GM23248 (cell line): Measurements from ENCODE around the gene KIZ. TPM values are rescaled to one million over a fixed set of nuclear protein-coding genes. Genes with fewer than 3 reads are reported as not detected.

ENCODE experiments used
- DNase-seq: peaks from one replicate; pipeline ENCODE4 v3.0.0-alpha.2; 2015
- H2AFZ ChIP-seq: fragments of 200-600 bp; sonication (generic); 2 replicates; pipeline ENCODE4 v1.6.1; 2016; ENCODE audit warnings: antibody characterized with exemption
- H3F3A ChIP-seq: fragments of 200-600 bp; sonication (generic); 2 replicates; pipeline ENCODE4 v1.6.1; 2016; ENCODE audit warnings: mild to moderate bottlenecking, antibody characterized with exemption, mixed run types; ENCODE audit not compliant: insufficient read depth
- H3K27ac ChIP-seq: fragments of 200-600 bp; sonication (generic); 2 replicates; pipeline ENCODE4 v1.5.1; 2016; ENCODE audit warnings: mild to moderate bottlenecking
- H3K27me3 ChIP-seq: fragments of 200-600 bp; sonication (generic); replicated peaks from 2 replicates; pipeline ENCODE4 v1.6.1; 2016; ENCODE audit warnings: mild to moderate bottlenecking; ENCODE audit not compliant: insufficient read depth
- H3K36me3 ChIP-seq: fragments of 200-600 bp; sonication (generic); 2 replicates; pipeline ENCODE4 v1.6.1; 2016; ENCODE audit warnings: low read depth, mild to moderate bottlenecking
- H3K4me1 ChIP-seq: fragments of 200-600 bp; sonication (generic); 2 replicates; pipeline ENCODE4 v1.6.1; 2016; ENCODE audit warnings: mild to moderate bottlenecking; ENCODE audit not compliant: insufficient read depth
- H3K4me2 ChIP-seq: fragments of 200-600 bp; sonication (generic); one replicate; pipeline ENCODE4 v1.6.1; 2016; ENCODE audit warnings: mild to moderate bottlenecking; ENCODE audit not compliant: unreplicated experiment
- H3K4me3 ChIP-seq: fragments of 200-600 bp; sonication (generic); 2 replicates; pipeline ENCODE4 v1.5.1; 2016; ENCODE audit warnings: mild to moderate bottlenecking
- H3K79me2 ChIP-seq: fragments of 200-600 bp; sonication (generic); 2 replicates; pipeline ENCODE4 v1.6.1; 2016; ENCODE audit warnings: mild to moderate bottlenecking; ENCODE audit not compliant: insufficient read depth
- H3K9ac ChIP-seq: fragments of 200-600 bp; sonication (generic); 2 replicates; pipeline ENCODE4 v1.6.1; 2016; ENCODE audit warnings: mild to moderate bottlenecking
- H3K9me2 ChIP-seq: fragments of 200-600 bp; sonication (generic); 2 replicates; pipeline ENCODE4 v1.6.1; 2016; ENCODE audit warnings: mixed run types, mild to moderate bottlenecking, moderate library complexity; ENCODE audit not compliant: insufficient read depth
- H3K9me3 ChIP-seq: fragments of 200-600 bp; sonication (generic); one replicate; pipeline ENCODE4 v1.6.1; 2017; ENCODE audit warnings: low read depth
- H4K20me1 ChIP-seq: fragments of 200-600 bp; sonication (generic); 2 replicates; pipeline ENCODE4 v1.6.0; 2016; ENCODE audit not compliant: insufficient read depth
- EZH2 ChIP-seq: fragments of 200-600 bp; sonication (generic); IDR thresholded peaks from 2 replicates; pipeline ENCODE4 v1.6.1; 2018; ENCODE audit warnings: antibody characterized with exemption, mild to moderate bottlenecking; ENCODE audit not compliant: insufficient read depth, poor library complexity, severe bottlenecking
- EZH2phosphoT487 ChIP-seq: fragments of 200-600 bp; sonication (generic); IDR thresholded peaks from 2 replicates; pipeline ENCODE4 v1.6.1; 2018; ENCODE audit warnings: antibody characterized with exemption, moderate library complexity, mild to moderate bottlenecking, low read depth; ENCODE audit not compliant: insufficient read depth
- WGBS, 2 experiments: methylation state at CpG; one replicate each; pipeline ENCODE4 v1.1.6; 2015 to 2017; ENCODE audit warnings: low lambda C conversion rate in 2 of 2, low coverage in 1 of 2; ENCODE audit errors: missing lambda C conversion rate in 2 of 2; 5-methylcytosine and 5-hydroxymethylcytosine counted together
- in situ Hi-C: fragments of 300-500 bp; cut with MboI; formaldehyde crosslinking; loops from 2 replicates; pipeline ENCODE4 v1.15.0; 2020
- polyA plus RNA-seq: library from polyadenylated mRNA; unstranded; fragments of >200 nt; fragmentation: Nextera tagmentation; extraction: Ambion mirVana; gene quantifications from 2 replicates; pipeline ENCODE4 v1.2.1, GENCODE V29; 2016
- total RNA-seq: library from RNA; depleted of rRNA; stranded (reverse); fragments of >200 nt; shearing (Covaris generic); gene quantifications from 2 replicates; pipeline ENCODE4 v1.2.3, GENCODE V29; 2014

KIZ gene
- total and polyA plus RNA-seq, 2 experiments from 2014 or later = 15.4 to 24.5 TPM

GRCh38 chr20:21209668-21210067 is 83.8 kb downstream of the KIZ start:
- no peaks in the 10 kb centered on the region for H3K9me2 ChIP-seq
- H3K4me2 ChIP-seq = no peak overlapping the region
- H3K4me1 ChIP-seq = no peaks in the 10 kb centered on the region
- H3K27me3 ChIP-seq = no peaks in the 10 kb centered on the region
- H3F3A ChIP-seq = no peaks in the 10 kb centered on the region
- no peaks in the 10 kb centered on the region for H3K9me3 ChIP-seq
- H3K4me3 ChIP-seq = no peak overlapping the region
- H3K9ac ChIP-seq = no peak overlapping the region
- DNase-seq = no peak
- TF ChIP-seq EZH2phosphoT487 (no peak), EZH2 (no peak)
- no peak overlapping the region for H3K27ac ChIP-seq
- no peak overlapping the region for H2AFZ ChIP-seq
- in situ Hi-C loops = no loop called here
- WGBS, 2 experiments = 91 to 100% methylated on average over 1 of the region's 1 CpG
- no peaks in the 10 kb centered on the region for H4K20me1 ChIP-seq
- H3K36me3 ChIP-seq = no peaks in the 10 kb centered on the region
- no peaks in the 10 kb centered on the region for H3K79me2 ChIP-seq

DNA sequence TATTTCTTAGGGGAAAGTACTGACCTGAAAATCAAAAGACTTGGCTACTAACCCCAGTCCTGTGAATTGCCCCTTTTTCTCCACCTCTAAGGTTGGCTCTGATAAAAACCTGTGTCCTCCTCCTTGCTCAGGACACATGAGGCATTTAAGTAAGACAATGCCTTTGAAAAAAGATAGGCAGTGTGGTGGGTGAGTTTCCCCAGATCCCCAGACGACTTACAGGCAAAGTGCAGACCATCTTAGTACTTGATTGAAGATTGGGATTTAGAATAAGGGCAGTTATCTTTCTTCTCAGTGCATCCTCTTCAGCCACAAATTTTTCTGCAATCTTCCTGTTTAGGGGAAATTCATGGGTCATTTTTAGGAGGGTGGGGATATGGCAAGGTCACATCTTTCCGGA is 87.8 kb downstream of the KIZ start:
- H3K9ac ChIP-seq = no peak overlapping the region
- H3K4me1 ChIP-seq = no peaks in the 10 kb centered on the region
- H3F3A ChIP-seq = no peaks in the 10 kb centered on the region
- no peaks in the 10 kb centered on the region for H3K36me3 ChIP-seq
- in situ Hi-C loops = no loop called here
- H3K4me2 ChIP-seq = no peak overlapping the region
- H3K4me3 ChIP-seq = no peak overlapping the region
- WGBS, 2 experiments = 70 to 75% methylated on average over 2 of the region's 2 CpGs
- DNase-seq = no peak
- TF ChIP-seq EZH2 (no peak), EZH2phosphoT487 (no peak)
- no peaks in the 10 kb centered on the region for H3K27me3 ChIP-seq
- H3K9me3 ChIP-seq = no peaks in the 10 kb centered on the region
- no peaks in the 10 kb centered on the region for H4K20me1 ChIP-seq
- H2AFZ ChIP-seq = no peak overlapping the region
- no peaks in the 10 kb centered on the region for H3K9me2 ChIP-seq
- H3K79me2 ChIP-seq = no peaks in the 10 kb centered on the region
- no peak overlapping the region for H3K27ac ChIP-seq

DNA sequence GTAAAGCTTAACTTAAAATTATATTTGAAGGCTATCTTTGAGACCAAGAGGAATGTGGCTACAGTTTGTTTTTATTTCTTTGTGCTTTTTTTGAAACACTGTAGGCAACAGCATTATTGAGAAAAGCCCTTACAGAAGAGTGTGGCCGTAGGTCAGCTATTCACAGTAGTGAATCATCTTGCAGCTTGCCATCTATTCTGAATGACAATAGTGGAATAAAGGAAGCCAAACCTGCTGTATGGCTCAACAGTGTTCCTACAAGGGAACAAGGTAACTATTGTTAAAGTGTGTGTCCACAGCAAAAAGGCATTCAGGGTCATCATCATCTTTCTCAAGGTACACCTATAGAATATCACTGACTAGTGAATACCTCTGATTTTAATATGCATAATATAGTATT is 88.5 kb downstream of the KIZ start:
- Histone ChIP-seq H2AFZ (no peak overlapping the region), H3K27ac (no peak overlapping the region), H3K9me3 (no peaks in the 10 kb centered on the region), H3K4me2 (no peak overlapping the region), H3K79me2 (no peaks in the 10 kb centered on the region), H3K4me1 (no peaks in the 10 kb centered on the region), H3K9me2 (no peaks in the 10 kb centered on the region), H3K36me3 (no peaks in the 10 kb centered on the region), H3F3A (no peaks in the 10 kb centered on the region), H3K9ac (no peak overlapping the region), H3K27me3 (no peaks in the 10 kb centered on the region), H3K4me3 (no peak overlapping the region), H4K20me1 (no peaks in the 10 kb centered on the region)
- 89 to 90% methylated on average over 1 of the region's 1 CpG for WGBS, 2 experiments
- no peak for DNase-seq
- TF ChIP-seq EZH2phosphoT487 (no peak), EZH2 (no peak)
- in situ Hi-C loops = no loop called here

DNA sequence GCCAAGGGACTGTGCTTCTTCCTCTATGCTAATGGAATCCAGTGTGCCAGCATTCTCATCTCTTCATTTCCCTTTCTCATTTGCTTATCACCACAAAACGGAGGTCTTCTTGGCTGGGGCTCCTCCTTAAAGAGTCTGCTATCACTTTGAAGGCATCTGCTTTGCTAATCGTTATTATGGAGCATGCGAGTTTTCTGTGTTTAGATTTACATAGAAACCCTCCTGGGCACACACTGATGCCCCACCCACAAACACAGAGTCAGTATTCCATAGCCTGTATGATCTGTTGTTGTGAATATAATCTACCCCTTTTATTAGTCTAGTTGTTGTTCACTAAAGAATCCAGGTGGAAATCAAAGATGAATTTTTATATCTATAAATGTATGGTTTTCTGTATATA is 93.8 kb downstream of the KIZ start:
- no peak overlapping the region for H3K4me2 ChIP-seq
- H3K9me3 ChIP-seq = no peaks in the 10 kb centered on the region
- H3K9me2 ChIP-seq = no peaks in the 10 kb centered on the region
- TF ChIP-seq EZH2phosphoT487 (no peak), EZH2 (no peak)
- H3K36me3 ChIP-seq = no peaks in the 10 kb centered on the region
- H2AFZ ChIP-seq = no peak overlapping the region
- in situ Hi-C loops = no loop called here
- H3K27me3 ChIP-seq = no peaks in the 10 kb centered on the region
- H3K4me3 ChIP-seq = no peak overlapping the region
- H3K27ac ChIP-seq = no peak overlapping the region
- H4K20me1 ChIP-seq = no peaks in the 10 kb centered on the region
- no peaks in the 10 kb centered on the region for H3F3A ChIP-seq
- no peak for DNase-seq
- no peaks in the 10 kb centered on the region for H3K79me2 ChIP-seq
- 86 to 87% methylated on average over 3 of the region's 3 CpGs for WGBS, 2 experiments
- H3K4me1 ChIP-seq = no peaks in the 10 kb centered on the region
- no peak overlapping the region for H3K9ac ChIP-seq

DNA sequence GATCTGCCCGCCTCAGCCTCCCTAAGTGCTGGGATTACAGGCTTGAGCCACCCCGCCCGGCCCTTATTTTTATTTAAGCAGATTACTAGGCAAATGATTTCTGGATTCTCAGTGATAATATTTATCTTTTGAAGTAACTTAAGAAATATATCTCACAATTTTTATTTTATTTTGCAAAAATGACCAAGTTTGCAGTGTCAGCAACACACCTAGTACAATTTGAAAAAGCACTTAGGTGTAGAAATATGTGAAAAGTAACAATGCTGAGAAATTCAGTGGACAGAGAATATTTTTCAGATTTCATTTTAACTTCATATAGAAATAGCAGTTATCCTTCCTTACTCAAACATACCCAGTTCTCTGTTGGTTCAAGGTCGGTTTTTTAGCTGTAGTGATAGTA is 98.3 kb downstream of the KIZ start:
- in situ Hi-C loops = no loop called here
- no peak overlapping the region for H3K9ac ChIP-seq
- no peaks in the 10 kb centered on the region for H3F3A ChIP-seq
- H2AFZ ChIP-seq = no peak overlapping the region
- no peak for TF ChIP-seq EZH2phosphoT487
- TF ChIP-seq EZH2 = no peak
- H3K36me3 ChIP-seq = no peaks in the 10 kb centered on the region
- no peaks in the 10 kb centered on the region for H3K9me2 ChIP-seq
- H3K4me3 ChIP-seq = no peak overlapping the region
- H3K79me2 ChIP-seq = no peaks in the 10 kb centered on the region
- 78 to 88% methylated on average over 4 of the region's 4 CpGs for WGBS, 2 experiments
- DNase-seq = no peak
- no peaks in the 10 kb centered on the region for H4K20me1 ChIP-seq
- peaks cover 4% of the 10 kb centered on the region; the same call in 1 of the 2 replicates for H3K4me1 ChIP-seq
- H3K27me3 ChIP-seq = no peaks in the 10 kb centered on the region
- H3K9me3 ChIP-seq = no peaks in the 10 kb centered on the region
- H3K27ac ChIP-seq = no peak overlapping the region
- H3K4me2 ChIP-seq = no peak overlapping the region
